ENCODE data around the gene FSHB.

- TF ChIP-seq, protein P1, sequence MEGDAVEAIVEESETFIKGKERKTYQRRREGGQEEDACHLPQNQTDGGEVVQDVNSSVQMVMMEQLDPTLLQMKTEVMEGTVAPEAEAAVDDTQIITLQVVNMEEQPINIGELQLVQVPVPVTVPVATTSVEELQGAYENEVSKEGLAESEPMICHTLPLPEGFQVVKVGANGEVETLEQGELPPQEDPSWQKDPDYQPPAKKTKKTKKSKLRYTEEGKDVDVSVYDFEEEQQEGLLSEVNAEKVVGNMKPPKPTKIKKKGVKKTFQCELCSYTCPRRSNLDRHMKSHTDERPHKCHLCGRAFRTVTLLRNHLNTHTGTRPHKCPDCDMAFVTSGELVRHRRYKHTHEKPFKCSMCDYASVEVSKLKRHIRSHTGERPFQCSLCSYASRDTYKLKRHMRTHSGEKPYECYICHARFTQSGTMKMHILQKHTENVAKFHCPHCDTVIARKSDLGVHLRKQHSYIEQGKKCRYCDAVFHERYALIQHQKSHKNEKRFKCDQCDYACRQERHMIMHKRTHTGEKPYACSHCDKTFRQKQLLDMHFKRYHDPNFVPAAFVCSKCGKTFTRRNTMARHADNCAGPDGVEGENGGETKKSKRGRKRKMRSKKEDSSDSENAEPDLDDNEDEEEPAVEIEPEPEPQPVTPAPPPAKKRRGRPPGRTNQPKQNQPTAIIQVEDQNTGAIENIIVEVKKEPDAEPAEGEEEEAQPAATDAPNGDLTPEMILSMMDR (IDR thresholded peaks at IDR 0.05): no peak
- TF ChIP-seq, protein P2, sequence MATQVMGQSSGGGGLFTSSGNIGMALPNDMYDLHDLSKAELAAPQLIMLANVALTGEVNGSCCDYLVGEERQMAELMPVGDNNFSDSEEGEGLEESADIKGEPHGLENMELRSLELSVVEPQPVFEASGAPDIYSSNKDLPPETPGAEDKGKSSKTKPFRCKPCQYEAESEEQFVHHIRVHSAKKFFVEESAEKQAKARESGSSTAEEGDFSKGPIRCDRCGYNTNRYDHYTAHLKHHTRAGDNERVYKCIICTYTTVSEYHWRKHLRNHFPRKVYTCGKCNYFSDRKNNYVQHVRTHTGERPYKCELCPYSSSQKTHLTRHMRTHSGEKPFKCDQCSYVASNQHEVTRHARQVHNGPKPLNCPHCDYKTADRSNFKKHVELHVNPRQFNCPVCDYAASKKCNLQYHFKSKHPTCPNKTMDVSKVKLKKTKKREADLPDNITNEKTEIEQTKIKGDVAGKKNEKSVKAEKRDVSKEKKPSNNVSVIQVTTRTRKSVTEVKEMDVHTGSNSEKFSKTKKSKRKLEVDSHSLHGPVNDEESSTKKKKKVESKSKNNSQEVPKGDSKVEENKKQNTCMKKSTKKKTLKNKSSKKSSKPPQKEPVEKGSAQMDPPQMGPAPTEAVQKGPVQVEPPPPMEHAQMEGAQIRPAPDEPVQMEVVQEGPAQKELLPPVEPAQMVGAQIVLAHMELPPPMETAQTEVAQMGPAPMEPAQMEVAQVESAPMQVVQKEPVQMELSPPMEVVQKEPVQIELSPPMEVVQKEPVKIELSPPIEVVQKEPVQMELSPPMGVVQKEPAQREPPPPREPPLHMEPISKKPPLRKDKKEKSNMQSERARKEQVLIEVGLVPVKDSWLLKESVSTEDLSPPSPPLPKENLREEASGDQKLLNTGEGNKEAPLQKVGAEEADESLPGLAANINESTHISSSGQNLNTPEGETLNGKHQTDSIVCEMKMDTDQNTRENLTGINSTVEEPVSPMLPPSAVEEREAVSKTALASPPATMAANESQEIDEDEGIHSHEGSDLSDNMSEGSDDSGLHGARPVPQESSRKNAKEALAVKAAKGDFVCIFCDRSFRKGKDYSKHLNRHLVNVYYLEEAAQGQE (IDR thresholded peaks at IDR 0.05; ENCODE audit: insufficient read depth in 1 of 2, low read depth in 2 of 2, low read length in 1 of 2): no peak
- TF ChIP-seq POLR2AphosphoS5 (IDR thresholded peaks at IDR 0.05; ENCODE audit: low read depth, low read length) (no peak), TCF7L2 (IDR thresholded peaks at IDR 0.05; ENCODE audit: low read depth, low read length) (no peak), SIN3A (IDR thresholded peaks at IDR 0.05; ENCODE audit: borderline replicate concordance, insufficient read depth, low read depth, low read length) (no peak)
Observed at GRCh38 chr11:30218278-30218677, 12.5 kb upstream of the FSHB start.

All from Panc1 (cell line).